PC-3 (cell line): ENCODE results near the gene ADCY3. TPM values are rescaled to one million over a fixed set of nuclear protein-coding genes. Genes with fewer than 3 reads are reported as not detected.

Experiments used
- ATAC-seq: fragments of 200-7000 bp; cut with Tn5 transposase; 2 replicates; pipeline ENCODE4 v1.9.1; 2020; ENCODE audit warnings: mild to moderate bottlenecking, moderate library complexity
- BruUV-seq: library from RNA; stranded (reverse); fragments of 400-500 nt; replicated peaks from 2 replicates; lab custom pipeline; 2021; lab: Mats Ljungman, UMichigan
- CTCF ChIA-PET: fragments of 300-600 bp; sonication (Branson Sonifier 250); formaldehyde crosslinking; loops from one replicate; lab custom pipeline; 2022; ENCODE audit warnings: antibody characterized with exemption; lab: Charles Lee
- POLR2A ChIA-PET: fragments of 300-600 bp; sonication (Branson Sonifier 250); formaldehyde crosslinking; loops from one replicate; lab custom pipeline; 2022; ENCODE audit warnings: antibody characterized with exemption; ENCODE audit not compliant: unreplicated experiment; lab: Charles Lee
- DNase-seq: peaks from one replicate; pipeline ENCODE4 v3.0.0-alpha.2; 2015
- H2AFZ ChIP-seq: fragments of 300-600 bp; sonication (generic); 2 replicates; pipeline ENCODE4 v1.6.0; 2016; ENCODE audit warnings: antibody characterized with exemption, low read length
- H3F3A ChIP-seq: fragments of 300-600 bp; sonication (generic); one replicate; pipeline ENCODE4 v1.6.0; 2017; ENCODE audit warnings: antibody characterized with exemption, low read length, control low read depth, mild to moderate bottlenecking; ENCODE audit not compliant: unreplicated experiment
- H3K27ac ChIP-seq: fragments of 300-600 bp; sonication (generic); 2 replicates; pipeline ENCODE4 v1.5.1; 2016; ENCODE audit warnings: mild to moderate bottlenecking, low read length
- H3K27me3 ChIP-seq: fragments of 300-600 bp; sonication (generic); 2 replicates; pipeline ENCODE4 v1.6.1; 2016; ENCODE audit warnings: low read length, mixed read lengths
- H3K36me3 ChIP-seq: fragments of 300-600 bp; sonication (generic); 2 replicates; pipeline ENCODE4 v1.6.1; 2016; ENCODE audit warnings: low read depth, mixed run types, low read length, mixed read lengths
- H3K4me1 ChIP-seq: fragments of 300-600 bp; sonication (generic); 2 replicates; pipeline ENCODE4 v1.5.1; 2016; ENCODE audit warnings: low read length; ENCODE audit not compliant: insufficient read depth
- H3K4me2 ChIP-seq: fragments of 300-600 bp; sonication (generic); 2 replicates; pipeline ENCODE4 v1.6.0; 2016; ENCODE audit warnings: low read length
- H3K4me3 ChIP-seq: fragments of 300-600 bp; sonication (generic); 2 replicates; pipeline ENCODE4 v1.5.1; 2016; ENCODE audit warnings: mild to moderate bottlenecking, low read length, mixed read lengths
- H3K79me2 ChIP-seq: fragments of 300-600 bp; sonication (generic); 2 replicates; pipeline ENCODE4 v1.6.1; 2017; ENCODE audit warnings: low read length, mixed read lengths
- H3K9ac ChIP-seq: fragments of 300-600 bp; sonication (generic); 2 replicates; pipeline ENCODE4 v1.6.0; 2016; ENCODE audit warnings: mild to moderate bottlenecking, low read length
- H3K9me2 ChIP-seq: fragments of 300-600 bp; sonication (generic); replicated peaks from 2 replicates; pipeline ENCODE4 v1.6.1; 2016; ENCODE audit warnings: mixed run types, low read length, mixed read lengths
- H3K9me3 ChIP-seq: fragments of 300-600 bp; sonication (generic); 2 replicates; pipeline ENCODE4 v1.6.1; 2016; ENCODE audit warnings: low read length, mixed read lengths
- H4K20me1 ChIP-seq: fragments of 300-600 bp; sonication (generic); 2 replicates; pipeline ENCODE4 v1.6.1; 2016; ENCODE audit warnings: low read length, mixed read lengths
- EZH2 ChIP-seq: fragments of 300-600 bp; sonication (generic); IDR thresholded peaks from one replicate; pipeline ENCODE4 v1.6.1; 2017; ENCODE audit warnings: antibody characterized with exemption, mild to moderate bottlenecking, low read length; ENCODE audit not compliant: unreplicated experiment
- EZH2phosphoT487 ChIP-seq: fragments of 300-600 bp; sonication (generic); IDR thresholded peaks from 2 replicates; pipeline ENCODE4 v1.6.1; 2018; ENCODE audit warnings: mild to moderate bottlenecking, antibody characterized with exemption, low read length, borderline replicate concordance
- intact Hi-C: fragments of 100-400 bp; cut with micrococcal nuclease; formaldehyde crosslinking; loops from 2 replicates; pipeline ENCODE4 v1.9.0; 2023
- total RNA-seq: library from RNA; depleted of rRNA; stranded (reverse); fragments of >200 nt; gene quantifications from 2 replicates; pipeline ENCODE4 v1.2.3, GENCODE V29; 2014
- TF ChIP-seq, protein P1 (sequence below): fragments of 300-600 bp; sonication (generic); conservative IDR thresholded peaks from 2 replicates; pipeline ENCODE4 v1.5.1; 2017; ENCODE audit warnings: antibody characterized with exemption, low read depth, mild to moderate bottlenecking, low read length

The ADCY3 gene
- total RNA-seq, 1 experiment from 2014 or later, result 52.0 TPM

DNA sequence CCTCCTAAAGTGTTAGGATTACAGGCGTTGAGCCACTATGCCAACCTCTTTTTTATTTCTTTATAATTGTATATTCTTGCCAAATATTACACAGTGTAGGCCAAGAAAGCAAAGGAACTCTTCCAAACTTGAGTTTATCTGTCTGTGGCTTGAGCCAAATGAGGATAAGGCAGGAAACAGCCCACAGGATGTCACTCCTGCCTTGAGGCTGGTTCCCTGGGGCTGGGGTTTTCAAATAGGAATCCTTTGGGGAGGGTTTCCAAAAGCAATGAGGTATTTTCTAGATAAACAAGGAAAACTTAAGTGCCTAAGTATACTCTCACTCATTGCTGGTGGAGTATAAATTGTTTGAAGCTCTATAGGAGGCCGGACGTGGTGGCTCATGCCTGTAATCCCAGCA lies 56.4 kb downstream of the ADCY3 start:
- no peak overlapping the region for H2AFZ ChIP-seq
- CTCF ChIA-PET, result no interaction called here

DNA sequence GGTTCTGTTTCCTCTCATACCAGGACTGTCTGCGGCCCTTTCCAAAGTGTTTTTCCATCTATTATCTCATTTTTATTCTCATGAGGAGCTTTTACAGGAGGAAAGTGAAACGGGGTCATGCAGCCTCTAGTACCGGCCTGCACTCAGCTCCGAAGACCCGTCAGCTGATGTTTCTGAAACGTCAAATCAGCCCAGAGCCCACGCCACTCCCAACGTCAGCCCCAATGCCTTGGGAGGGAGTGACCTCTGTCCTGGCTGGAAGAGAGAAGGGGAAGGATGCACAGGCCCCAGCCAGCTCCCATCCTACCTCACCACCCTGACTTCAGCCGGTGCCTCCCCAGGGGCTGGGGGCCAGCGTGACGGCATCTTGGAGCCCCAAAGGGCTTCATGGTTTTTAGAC lies 58.5 kb downstream of the ADCY3 start:
- H4K20me1 ChIP-seq, result no peaks in the 10 kb centered on the region
- no peaks in the 10 kb centered on the region for H3K36me3 ChIP-seq
- intact Hi-C loops, result no loop called here
- no peaks in the 10 kb centered on the region for H3K79me2 ChIP-seq
- no peaks in the 10 kb centered on the region for H3K9me2 ChIP-seq
- no peak for ATAC-seq
- no peaks in the 10 kb centered on the region for H3F3A ChIP-seq
- H3K4me3 ChIP-seq, result no peak overlapping the region
- no peak for TF ChIP-seq EZH2
- TF ChIP-seq, protein P1, sequence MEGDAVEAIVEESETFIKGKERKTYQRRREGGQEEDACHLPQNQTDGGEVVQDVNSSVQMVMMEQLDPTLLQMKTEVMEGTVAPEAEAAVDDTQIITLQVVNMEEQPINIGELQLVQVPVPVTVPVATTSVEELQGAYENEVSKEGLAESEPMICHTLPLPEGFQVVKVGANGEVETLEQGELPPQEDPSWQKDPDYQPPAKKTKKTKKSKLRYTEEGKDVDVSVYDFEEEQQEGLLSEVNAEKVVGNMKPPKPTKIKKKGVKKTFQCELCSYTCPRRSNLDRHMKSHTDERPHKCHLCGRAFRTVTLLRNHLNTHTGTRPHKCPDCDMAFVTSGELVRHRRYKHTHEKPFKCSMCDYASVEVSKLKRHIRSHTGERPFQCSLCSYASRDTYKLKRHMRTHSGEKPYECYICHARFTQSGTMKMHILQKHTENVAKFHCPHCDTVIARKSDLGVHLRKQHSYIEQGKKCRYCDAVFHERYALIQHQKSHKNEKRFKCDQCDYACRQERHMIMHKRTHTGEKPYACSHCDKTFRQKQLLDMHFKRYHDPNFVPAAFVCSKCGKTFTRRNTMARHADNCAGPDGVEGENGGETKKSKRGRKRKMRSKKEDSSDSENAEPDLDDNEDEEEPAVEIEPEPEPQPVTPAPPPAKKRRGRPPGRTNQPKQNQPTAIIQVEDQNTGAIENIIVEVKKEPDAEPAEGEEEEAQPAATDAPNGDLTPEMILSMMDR, result no peak
- no peak for TF ChIP-seq EZH2phosphoT487
- ChIA-PET POLR2A (no interaction called here), CTCF (no interaction called here)
- no peaks in the 10 kb centered on the region for H3K27me3 ChIP-seq
- H3K27ac ChIP-seq, result no peak overlapping the region
- no peak overlapping the region for H3K4me2 ChIP-seq
- H3K9ac ChIP-seq, result no peak overlapping the region
- H3K9me3 ChIP-seq, result no peaks in the 10 kb centered on the region
- DNase-seq, result no peak
- H3K4me1 ChIP-seq, result no peaks in the 10 kb centered on the region
- H2AFZ ChIP-seq, result no peak overlapping the region
- no TSS peak for BruUV-seq

More for the DNA sequence above, 56.4 kb downstream of the ADCY3 start:
- POLR2A ChIA-PET, result no interaction called here
- no peaks in the 10 kb centered on the region for H3K27me3 ChIP-seq
- H3K4me1 ChIP-seq, result no peaks in the 10 kb centered on the region
- no peaks in the 10 kb centered on the region for H3K79me2 ChIP-seq
- intact Hi-C loops, result no loop called here
- H3K27ac ChIP-seq, result no peak overlapping the region
- H4K20me1 ChIP-seq, result no peaks in the 10 kb centered on the region
- no peak overlapping the region for H3K4me3 ChIP-seq
- TF ChIP-seq EZH2, result no peak
- TF ChIP-seq, protein P1, result no peak
- no peak for TF ChIP-seq EZH2phosphoT487
- H3K9me3 ChIP-seq, result no peaks in the 10 kb centered on the region
- no peaks in the 10 kb centered on the region for H3F3A ChIP-seq
- no TSS peak for BruUV-seq
- no peak for ATAC-seq
- H3K4me2 ChIP-seq, result no peak overlapping the region
- H3K9ac ChIP-seq, result no peak overlapping the region
- no peak for DNase-seq
- no peaks in the 10 kb centered on the region for H3K9me2 ChIP-seq
- H3K36me3 ChIP-seq, result no peaks in the 10 kb centered on the region

DNA sequence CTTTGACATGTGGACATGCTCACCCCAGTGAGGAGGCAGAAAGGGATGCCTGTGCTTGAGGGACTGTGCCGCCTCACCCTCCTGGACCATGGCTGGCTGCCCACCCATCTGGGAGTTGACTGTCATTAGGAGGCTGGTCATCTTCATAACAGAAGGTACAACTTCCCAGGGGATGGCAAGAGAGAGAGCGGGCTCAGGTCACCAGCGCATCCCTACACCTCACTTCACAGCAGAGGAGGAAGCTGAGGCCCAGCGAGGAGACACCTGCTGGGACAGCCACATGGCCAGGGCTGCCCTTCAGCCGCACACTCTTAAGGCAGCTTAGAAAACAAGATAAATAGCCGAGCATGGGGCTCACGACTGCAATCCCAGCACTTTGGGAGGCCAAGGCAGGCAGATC lies 59.4 kb downstream of the ADCY3 start:
- no peak overlapping the region for H3K4me2 ChIP-seq
- CTCF ChIA-PET, result no interaction called here
- no peak overlapping the region for H3K9ac ChIP-seq
- no peaks in the 10 kb centered on the region for H3F3A ChIP-seq
- BruUV-seq, result no TSS peak
- H2AFZ ChIP-seq, result no peak overlapping the region
- ATAC-seq (no peak), DNase-seq (no peak)
- no peaks in the 10 kb centered on the region for H4K20me1 ChIP-seq
- H3K27ac ChIP-seq, result no peak overlapping the region
- no peaks in the 10 kb centered on the region for H3K36me3 ChIP-seq
- TF ChIP-seq EZH2 (no peak), EZH2phosphoT487 (no peak)
- TF ChIP-seq, protein P1, result no peak
- POLR2A ChIA-PET, result no interaction called here
- no peaks in the 10 kb centered on the region for H3K9me3 ChIP-seq
- intact Hi-C loops, result no loop called here
- H3K4me1 ChIP-seq, result no peaks in the 10 kb centered on the region
- no peaks in the 10 kb centered on the region for H3K79me2 ChIP-seq
- no peak overlapping the region for H3K4me3 ChIP-seq
- no peaks in the 10 kb centered on the region for H3K27me3 ChIP-seq
- no peaks in the 10 kb centered on the region for H3K9me2 ChIP-seq
